22Rv1 (cell line): ENCODE measurements around the gene SEMA6B.
"Not testable (repeated sequence)": the region's sequence is repeated elsewhere in the genome, so short reads cannot be mapped to it uniquely, and the experiment has no call there.

ENCODE experiments used
- H3K27ac ChIP-seq: fragments of 450-650 bp; 2 replicates; pipeline ENCODE4 v1.5.1; 2017
- ZFX ChIP-seq: fragments of 450-650 bp; IDR thresholded peaks from 2 replicates; pipeline ENCODE4 v1.6.1; 2017; ENCODE audit warnings: antibody characterized with exemption, borderline replicate concordance
- TF ChIP-seq, protein P1 (sequence below): fragments of 450-650 bp; IDR thresholded peaks from 2 replicates; pipeline ENCODE4 v1.5.1; 2017; ENCODE audit warnings: mild to moderate bottlenecking

SEMA6B gene

DNA sequence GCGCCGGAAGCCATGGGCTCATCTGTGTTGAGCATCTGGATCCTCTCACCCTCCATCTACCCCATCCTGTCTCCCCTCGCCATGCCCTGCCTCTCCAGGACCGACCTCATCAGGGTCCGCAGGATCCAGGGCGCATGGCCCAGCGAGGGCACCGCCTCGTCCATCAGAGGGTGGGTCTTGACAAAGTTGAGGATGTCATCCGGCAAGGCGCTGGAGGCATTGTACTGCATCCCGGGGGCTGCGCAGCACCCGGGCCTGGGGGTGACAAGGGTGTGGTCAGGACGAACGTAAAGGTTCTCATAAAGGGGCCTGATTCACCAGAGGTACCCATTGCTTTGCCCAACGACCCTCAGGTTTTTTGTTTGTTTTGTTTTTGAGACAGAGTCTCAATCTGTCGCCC is 9.5 kb downstream of the SEMA6B start:
- no peak for TF ChIP-seq ZFX
- TF ChIP-seq, protein P1, sequence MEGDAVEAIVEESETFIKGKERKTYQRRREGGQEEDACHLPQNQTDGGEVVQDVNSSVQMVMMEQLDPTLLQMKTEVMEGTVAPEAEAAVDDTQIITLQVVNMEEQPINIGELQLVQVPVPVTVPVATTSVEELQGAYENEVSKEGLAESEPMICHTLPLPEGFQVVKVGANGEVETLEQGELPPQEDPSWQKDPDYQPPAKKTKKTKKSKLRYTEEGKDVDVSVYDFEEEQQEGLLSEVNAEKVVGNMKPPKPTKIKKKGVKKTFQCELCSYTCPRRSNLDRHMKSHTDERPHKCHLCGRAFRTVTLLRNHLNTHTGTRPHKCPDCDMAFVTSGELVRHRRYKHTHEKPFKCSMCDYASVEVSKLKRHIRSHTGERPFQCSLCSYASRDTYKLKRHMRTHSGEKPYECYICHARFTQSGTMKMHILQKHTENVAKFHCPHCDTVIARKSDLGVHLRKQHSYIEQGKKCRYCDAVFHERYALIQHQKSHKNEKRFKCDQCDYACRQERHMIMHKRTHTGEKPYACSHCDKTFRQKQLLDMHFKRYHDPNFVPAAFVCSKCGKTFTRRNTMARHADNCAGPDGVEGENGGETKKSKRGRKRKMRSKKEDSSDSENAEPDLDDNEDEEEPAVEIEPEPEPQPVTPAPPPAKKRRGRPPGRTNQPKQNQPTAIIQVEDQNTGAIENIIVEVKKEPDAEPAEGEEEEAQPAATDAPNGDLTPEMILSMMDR = no peak
- no peak overlapping the region for H3K27ac ChIP-seq

DNA sequence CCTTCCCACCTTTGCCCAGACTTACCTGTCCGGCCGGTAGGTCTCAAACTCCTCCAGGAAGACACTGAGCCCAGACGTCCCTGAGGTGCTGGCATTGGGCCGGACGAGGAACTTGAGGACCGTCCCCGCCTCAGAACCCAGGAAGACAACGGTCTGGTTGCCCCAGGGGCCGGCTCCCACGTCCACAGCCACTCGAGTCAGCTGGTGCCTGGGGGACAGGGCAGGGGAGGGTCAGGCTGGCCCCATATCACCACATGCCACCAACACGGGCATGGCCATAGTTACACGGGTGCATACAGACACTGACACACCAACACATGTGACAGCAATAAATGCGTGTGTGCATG is 11.3 kb downstream of the SEMA6B start:
- no peak overlapping the region for H3K27ac ChIP-seq
- no peak for TF ChIP-seq ZFX
- TF ChIP-seq, protein P1 = no peak

DNA sequence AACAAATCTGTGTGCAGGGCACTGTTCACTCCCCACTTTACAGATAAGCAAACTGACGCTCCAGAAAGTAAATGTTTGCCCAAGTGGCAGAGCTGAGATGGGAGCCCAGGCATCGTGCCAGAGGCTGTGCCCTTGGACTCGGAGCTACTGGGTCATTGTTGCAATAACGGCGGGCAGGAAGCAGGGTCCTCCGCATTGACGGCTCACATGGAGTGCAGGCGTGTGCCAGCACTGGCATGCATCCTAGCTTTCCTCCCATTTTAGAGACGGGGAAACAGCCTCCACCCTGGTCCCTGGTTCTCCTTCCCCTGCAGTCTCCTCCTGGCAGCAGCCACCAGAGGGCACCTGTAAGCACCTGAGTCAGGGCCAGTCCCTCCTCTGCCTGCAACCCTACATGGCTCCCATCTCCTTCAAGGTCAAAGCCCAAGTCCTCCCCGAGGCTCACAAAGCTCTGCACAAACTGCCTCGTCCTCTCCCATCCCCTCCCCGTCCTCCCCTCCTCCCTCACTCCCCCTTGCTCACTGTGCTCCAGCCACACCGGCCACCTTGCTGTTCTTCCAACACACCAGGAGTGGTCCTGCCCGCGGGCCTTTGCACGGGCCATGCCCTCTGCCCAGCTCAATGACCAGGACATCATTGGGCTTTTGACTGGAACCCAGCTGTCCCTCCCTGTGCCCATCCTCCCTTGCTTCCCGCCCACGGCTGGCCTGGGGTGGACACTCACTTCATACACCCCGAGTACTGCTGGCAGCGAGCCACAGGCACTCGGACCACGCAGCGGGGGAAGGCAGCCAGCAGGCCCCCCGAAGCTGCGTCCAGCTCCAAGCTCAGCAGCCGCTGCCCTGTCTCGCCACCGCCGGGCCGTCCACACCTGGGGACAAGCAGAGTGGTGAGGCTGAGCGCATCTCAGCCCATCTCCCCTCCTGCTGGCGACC is 11.9 kb downstream of the SEMA6B start:
- H3K27ac ChIP-seq = no peak overlapping the region
- no peak for TF ChIP-seq ZFX
- TF ChIP-seq, protein P1 = peak; percentile 73

DNA sequence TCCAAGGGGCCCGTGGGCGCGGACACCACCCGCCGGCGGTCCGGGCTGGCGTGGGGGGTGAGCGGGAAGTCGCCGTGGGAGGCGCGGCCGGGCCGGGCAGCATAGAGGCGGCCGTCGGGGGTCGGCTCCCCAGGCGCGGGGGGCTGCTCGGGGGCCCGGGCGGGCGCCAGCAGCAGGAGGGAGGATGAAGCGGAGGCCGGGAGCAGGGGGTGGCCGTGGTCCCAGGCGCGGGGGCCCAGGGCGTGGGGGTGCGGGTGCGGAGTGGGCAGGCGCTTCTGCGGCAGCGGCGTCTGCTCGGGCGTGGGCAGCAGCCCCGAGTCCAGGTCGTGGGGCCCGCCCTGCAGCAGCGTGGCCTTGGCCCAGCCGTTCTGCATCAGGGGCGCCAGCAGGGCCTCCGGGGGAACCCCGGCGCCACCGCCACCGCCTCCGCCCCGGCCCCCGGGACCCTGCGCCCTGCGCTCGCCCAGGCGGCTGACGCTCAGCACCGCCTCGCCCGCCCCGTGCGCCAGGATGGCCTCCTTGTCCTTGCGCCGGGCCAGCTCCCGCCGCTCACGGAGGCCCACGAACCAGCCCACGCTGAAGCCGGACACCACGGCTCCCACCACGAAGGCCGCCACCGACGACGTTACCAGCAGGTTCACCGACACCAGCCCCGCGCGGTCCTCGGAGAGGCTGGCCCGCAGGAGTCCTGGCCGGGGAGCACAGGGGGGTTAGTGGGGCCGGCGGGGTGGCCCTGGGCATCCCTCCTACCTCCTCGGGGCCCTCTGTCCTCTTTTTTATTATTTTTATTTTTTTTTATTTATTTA is 15.4 kb downstream of the SEMA6B start:
- H3K27ac ChIP-seq = no peak overlapping the region
- TF ChIP-seq ZFX = no peak
- TF ChIP-seq, protein P1 = no peak

DNA sequence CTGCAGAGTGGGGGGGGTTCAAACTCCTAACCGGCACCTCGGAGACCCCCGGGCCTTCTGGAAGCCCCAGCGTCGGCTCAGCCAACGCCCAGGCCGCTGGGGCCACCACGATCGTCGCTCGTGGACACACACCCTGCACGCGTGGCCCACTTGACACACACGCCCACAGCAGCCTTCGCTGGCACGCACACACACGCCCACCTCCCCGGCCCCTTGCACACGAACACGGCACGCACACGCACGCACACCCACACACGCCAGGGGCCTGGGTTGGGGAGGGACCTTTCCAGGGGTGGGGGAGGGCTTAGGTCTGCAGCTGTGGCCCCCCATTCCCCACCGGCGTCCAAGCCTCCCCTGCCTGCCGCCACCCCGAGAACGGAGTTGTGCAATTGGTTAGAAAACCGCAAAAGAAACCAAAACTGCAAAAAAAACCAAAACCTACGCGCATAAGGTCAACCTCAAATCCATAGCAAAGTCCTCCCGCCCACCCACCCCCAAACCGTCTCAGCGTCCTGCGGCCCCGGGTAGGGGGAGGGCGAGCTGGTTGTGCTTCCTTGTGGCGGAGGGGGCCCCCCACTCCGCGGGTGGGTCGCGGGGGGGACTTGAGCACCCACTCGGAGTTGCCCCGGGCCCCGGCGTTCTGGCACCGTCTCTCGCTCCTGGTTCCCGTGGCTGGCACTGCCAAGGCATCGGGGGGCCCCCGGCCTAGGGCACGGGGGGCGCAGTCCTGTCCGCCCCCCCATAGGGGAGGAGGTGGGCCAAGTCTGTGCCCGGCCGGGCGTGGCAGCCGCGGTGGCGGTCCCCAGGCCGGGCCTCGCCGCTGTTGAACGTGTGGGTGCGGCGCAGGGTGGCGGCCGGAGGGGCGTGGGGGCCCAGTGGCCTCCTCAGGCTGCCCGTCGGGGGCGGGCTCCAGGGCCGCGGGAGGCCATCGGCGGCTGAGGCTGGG is 16.3 kb downstream of the SEMA6B start:
- no peak for TF ChIP-seq ZFX
- TF ChIP-seq, protein P1 = no peak
- H3K27ac ChIP-seq = no peak overlapping the region

DNA sequence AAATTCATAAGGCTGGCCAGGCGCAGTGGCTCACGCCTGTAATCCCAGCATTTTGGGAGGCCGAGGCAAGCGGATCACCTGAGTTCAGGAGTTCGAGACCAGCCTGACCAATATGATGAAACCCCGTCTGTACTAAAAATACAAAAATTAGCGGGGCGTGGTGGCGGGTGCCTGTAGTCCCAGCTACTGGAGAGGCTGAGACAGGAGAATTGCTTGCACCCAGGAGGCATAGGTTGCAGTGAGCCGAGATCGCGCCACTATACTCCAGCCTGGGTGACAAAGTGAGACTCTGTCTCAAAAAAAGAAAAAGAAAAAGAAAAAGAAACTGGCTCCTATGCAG is 17.7 kb downstream of the SEMA6B start:
- not testable (repeated sequence) for H3K27ac ChIP-seq

DNA sequence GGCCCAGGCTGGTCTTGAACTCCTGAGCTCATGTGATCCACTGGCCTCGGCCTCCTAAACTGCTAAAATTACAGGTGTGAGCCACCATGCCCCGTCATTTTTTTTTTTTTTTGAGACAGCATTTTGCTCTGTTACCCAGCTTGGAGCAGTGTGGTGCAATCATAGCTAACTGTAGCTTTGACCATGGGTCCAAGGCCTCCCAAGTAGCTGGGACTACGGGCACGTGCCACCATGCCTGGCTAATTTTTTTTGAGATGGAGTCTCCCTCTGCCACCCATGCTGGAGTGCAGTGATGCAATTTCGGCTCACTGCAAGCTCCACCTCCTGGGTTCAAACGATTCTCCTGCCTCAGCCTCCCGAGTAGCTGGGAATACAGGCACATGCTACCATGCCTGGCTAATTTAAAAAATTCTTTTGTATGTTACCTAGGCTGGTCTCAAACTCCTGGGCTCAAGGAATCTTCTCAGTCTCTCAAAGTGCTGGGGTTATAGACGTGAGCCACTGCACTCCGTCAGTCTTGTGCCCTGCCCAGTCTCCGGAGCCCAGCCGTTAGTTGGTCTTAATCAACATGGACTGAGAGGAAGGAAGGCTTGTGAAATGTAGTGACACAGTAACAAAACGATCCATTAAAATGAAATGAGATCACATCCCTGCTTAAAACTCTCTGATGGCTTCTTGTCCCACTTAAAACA is 18.2 kb downstream of the SEMA6B start:
- no peak overlapping the region for H3K27ac ChIP-seq
- TF ChIP-seq, protein P1 = no peak
- no peak for TF ChIP-seq ZFX
